Osteocyte (in vitro differentiated cells): ENCODE measurements around the gene GRIK4. TPM values are rescaled to one million over a fixed set of nuclear protein-coding genes. Genes with fewer than 3 reads are reported as not detected.

ENCODE experiments used
- DNase-seq: peaks from one replicate; pipeline ENCODE4 v3.0.0; 2021; ENCODE audit warnings: mixed read lengths; ENCODE audit not compliant: unreplicated experiment; ENCODE audit errors: extremely low spot score
- H3K27ac Mint-ChIP-seq: one replicate; pipeline ENCODE4 v1.8.0; 2021; ENCODE audit warnings: mild to moderate bottlenecking, mixed read lengths; ENCODE audit not compliant: unreplicated experiment
- H3K27me3 Mint-ChIP-seq: one replicate; pipeline ENCODE4 v1.8.0; 2021; ENCODE audit warnings: mixed read lengths; ENCODE audit not compliant: unreplicated experiment
- H3K36me3 Mint-ChIP-seq: one replicate; pipeline ENCODE4 v1.8.0; 2021; ENCODE audit warnings: mixed read lengths; ENCODE audit not compliant: unreplicated experiment
- H3K4me1 Mint-ChIP-seq: one replicate; pipeline ENCODE4 v1.8.0; 2021; ENCODE audit warnings: mixed read lengths; ENCODE audit not compliant: unreplicated experiment
- H3K4me3 Mint-ChIP-seq: one replicate; pipeline ENCODE4 v1.8.0; 2021; ENCODE audit warnings: mild to moderate bottlenecking, moderate library complexity, mixed read lengths; ENCODE audit not compliant: unreplicated experiment
- H3K9me3 Mint-ChIP-seq: one replicate; pipeline ENCODE4 v1.8.0; 2021; ENCODE audit warnings: mixed read lengths; ENCODE audit not compliant: unreplicated experiment
- CTCF ChIP-seq: fragments of 200-600 bp; sonication (generic); IDR thresholded peaks from 2 replicates; pipeline ENCODE4 v1.5.0; 2021; ENCODE audit warnings: antibody characterized with exemption, mild to moderate bottlenecking, moderate library complexity
- long read RNA-seq: library from polyadenylated mRNA; unstranded; transcript quantifications from one replicate; pipeline ENCODE4 v2.0.0, GENCODE V29; 2021
- total RNA-seq: library from RNA; stranded (reverse); gene quantifications from 2 replicates; pipeline ENCODE4 v1.2.1, GENCODE V29; 2021

The GRIK4 gene, protein sequence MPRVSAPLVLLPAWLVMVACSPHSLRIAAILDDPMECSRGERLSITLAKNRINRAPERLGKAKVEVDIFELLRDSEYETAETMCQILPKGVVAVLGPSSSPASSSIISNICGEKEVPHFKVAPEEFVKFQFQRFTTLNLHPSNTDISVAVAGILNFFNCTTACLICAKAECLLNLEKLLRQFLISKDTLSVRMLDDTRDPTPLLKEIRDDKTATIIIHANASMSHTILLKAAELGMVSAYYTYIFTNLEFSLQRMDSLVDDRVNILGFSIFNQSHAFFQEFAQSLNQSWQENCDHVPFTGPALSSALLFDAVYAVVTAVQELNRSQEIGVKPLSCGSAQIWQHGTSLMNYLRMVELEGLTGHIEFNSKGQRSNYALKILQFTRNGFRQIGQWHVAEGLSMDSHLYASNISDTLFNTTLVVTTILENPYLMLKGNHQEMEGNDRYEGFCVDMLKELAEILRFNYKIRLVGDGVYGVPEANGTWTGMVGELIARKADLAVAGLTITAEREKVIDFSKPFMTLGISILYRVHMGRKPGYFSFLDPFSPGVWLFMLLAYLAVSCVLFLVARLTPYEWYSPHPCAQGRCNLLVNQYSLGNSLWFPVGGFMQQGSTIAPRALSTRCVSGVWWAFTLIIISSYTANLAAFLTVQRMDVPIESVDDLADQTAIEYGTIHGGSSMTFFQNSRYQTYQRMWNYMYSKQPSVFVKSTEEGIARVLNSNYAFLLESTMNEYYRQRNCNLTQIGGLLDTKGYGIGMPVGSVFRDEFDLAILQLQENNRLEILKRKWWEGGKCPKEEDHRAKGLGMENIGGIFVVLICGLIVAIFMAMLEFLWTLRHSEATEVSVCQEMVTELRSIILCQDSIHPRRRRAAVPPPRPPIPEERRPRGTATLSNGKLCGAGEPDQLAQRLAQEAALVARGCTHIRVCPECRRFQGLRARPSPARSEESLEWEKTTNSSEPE
- total RNA-seq, result 0.11 TPM in 1 of 2 replicates, not detected in the other
- long read RNA-seq, result 0 reads

DNA sequence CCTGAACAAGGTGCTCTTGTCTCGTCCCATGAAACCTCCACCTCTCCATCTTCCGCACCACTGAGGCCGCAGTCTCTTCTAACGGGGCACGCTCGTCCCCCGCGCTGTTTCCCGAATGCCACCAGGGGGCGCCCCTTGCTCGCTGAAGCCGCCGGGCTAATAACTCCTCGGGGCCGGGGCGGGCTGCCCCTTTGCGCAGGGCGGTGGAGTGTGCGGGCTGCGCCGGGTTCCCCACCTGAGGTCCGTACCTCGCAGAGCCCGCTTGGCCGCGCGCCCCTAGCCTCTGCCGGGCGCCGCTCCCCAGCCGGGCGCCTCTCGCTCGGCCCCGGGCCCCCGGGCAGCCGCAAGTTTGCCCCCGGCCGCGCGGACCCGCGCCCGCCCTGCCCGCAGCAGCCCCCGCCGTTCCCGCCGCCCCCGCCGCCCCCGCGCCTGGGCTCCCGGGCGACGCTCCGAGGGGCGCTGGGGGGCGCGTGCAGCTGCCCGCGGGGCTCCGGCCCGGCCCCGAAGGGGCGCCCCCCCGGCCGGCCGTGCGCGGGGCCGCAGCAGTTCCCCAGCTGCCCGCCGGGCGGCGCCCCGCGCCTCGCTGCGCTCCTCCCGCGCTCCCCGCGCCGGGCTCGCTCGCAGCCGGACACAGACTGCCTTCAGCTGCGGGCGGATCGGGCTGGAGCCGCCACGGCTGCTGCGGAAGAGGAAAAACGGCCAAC is at the start of gene GRIK4:
Gene GRIK4 (plus strand): TSS at position 633 of the 704 bp plus-strand sequence. CDS start 148,571 bp downstream, outside the sequence.
- Mint-ChIP-seq H3K36me3 (no peaks in the 10 kb centered on the region), H3K27ac (no peak within 1 kb of the TSS), H3K4me3 (no peak within 1 kb of the TSS), H3K4me1 (peaks cover 1% of the 10 kb centered on the region), H3K9me3 (no peaks in the 10 kb centered on the region), H3K27me3 (peaks cover 40% of the 10 kb centered on the region)
- peak; percentile 90 for TF ChIP-seq CTCF
- DNase-seq, result peak; percentile 94

GRCh38 chr11:120462825-120463224 is 48.7 kb upstream of the GRIK4 start:
- no peaks in the 10 kb centered on the region for H3K27me3 Mint-ChIP-seq
- H3K27ac Mint-ChIP-seq, result no peak overlapping the region
- H3K4me1 Mint-ChIP-seq, result no peaks in the 10 kb centered on the region
- no peaks in the 10 kb centered on the region for H3K9me3 Mint-ChIP-seq
- TF ChIP-seq CTCF, result no peak
- H3K4me3 Mint-ChIP-seq, result no peak overlapping the region
- DNase-seq, result no peak
- H3K36me3 Mint-ChIP-seq, result peaks cover 73% of the 10 kb centered on the region

GRCh38 chr11:120465921-120466534 is 45.5 kb upstream of the GRIK4 start:
- Mint-ChIP-seq H3K4me1 (peaks cover 10% of the 10 kb centered on the region), H3K4me3 (no peak overlapping the region), H3K9me3 (no peaks in the 10 kb centered on the region), H3K36me3 (peaks cover 72% of the 10 kb centered on the region), H3K27me3 (no peaks in the 10 kb centered on the region), H3K27ac (no peak overlapping the region)
- TF ChIP-seq CTCF, result no peak
- no peak for DNase-seq

DNA sequence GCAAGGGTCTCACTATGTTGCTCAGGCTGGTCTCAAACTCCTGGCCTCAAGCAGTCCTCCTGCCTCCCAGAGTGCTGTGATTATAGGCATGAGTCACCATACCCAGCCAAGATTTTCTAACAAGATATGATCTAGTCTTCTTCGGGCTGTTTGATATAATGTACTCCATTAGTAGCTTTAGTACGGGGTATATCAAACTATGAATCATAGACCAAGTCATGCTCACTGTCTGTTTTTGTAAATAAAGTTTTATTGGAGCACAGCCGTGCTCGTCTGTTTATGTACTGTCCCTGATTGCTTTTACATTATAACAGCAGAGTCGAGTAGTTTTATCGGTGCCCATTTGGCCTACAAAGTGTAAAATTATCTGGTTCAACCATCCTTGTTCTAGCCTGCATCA is 43.9 kb upstream of the GRIK4 start:
- no peak overlapping the region for H3K27ac Mint-ChIP-seq
- H3K27me3 Mint-ChIP-seq, result no peaks in the 10 kb centered on the region
- H3K9me3 Mint-ChIP-seq, result no peaks in the 10 kb centered on the region
- H3K36me3 Mint-ChIP-seq, result peaks cover 65% of the 10 kb centered on the region
- peaks cover 16% of the 10 kb centered on the region for H3K4me1 Mint-ChIP-seq
- H3K4me3 Mint-ChIP-seq, result no peak overlapping the region
- TF ChIP-seq CTCF, result no peak
- DNase-seq, result no peak
